Astrocyte (in vitro differentiated cells and primary cell): ENCODE results near the gene HM13. TPM values are rescaled to one million over a fixed set of nuclear protein-coding genes. Genes with fewer than 3 reads are reported as not detected.
A peak's percentile ranks its signal among the peaks of the same experiment; 100 is the strongest.

Experiments
- DNase-seq: peaks from one replicate; pipeline ENCODE4 v3.0.0-alpha.2; 2010; ENCODE audit warnings: low read depth
- FAIRE-seq: peaks from 2 replicates; lab custom pipeline; 2011; peaks lifted over from hg19 to GRCh38; lab: Jason Lieb, UNC
- H2AFZ ChIP-seq: 2 replicates; pipeline ENCODE4 v1.6.0; 2012; ENCODE audit warnings: low read depth, low read length, inconsistent platforms
- H3K27ac ChIP-seq: 2 replicates; pipeline ENCODE4 v1.5.1; 2011; ENCODE audit warnings: low read depth, low read length, inconsistent platforms
- H3K27me3 ChIP-seq: 2 replicates; pipeline ENCODE4 v1.6.0; 2011; ENCODE audit warnings: low read length, inconsistent platforms; ENCODE audit not compliant: insufficient read depth
- H3K36me3 ChIP-seq: 2 replicates; pipeline ENCODE4 v1.5.1; 2011; ENCODE audit warnings: low read length, inconsistent platforms; ENCODE audit not compliant: insufficient read depth
- H3K4me1 ChIP-seq: 2 replicates; pipeline ENCODE4 v1.5.1; 2011; ENCODE audit warnings: low read length, inconsistent platforms; ENCODE audit not compliant: insufficient read depth
- H3K4me2 ChIP-seq: 2 replicates; pipeline ENCODE4 v1.6.0; 2012; ENCODE audit warnings: low read length, inconsistent platforms
- H3K4me3 ChIP-seq: 2 replicates; pipeline ENCODE4 v1.5.1; 2011; ENCODE audit warnings: low read depth, mild to moderate bottlenecking, low read length, inconsistent platforms; ENCODE audit not compliant: insufficient read depth
- H3K79me2 ChIP-seq: 2 replicates; pipeline ENCODE4 v1.6.0; 2012; ENCODE audit warnings: mild to moderate bottlenecking, low read length, inconsistent platforms; ENCODE audit not compliant: insufficient read depth
- H3K9ac ChIP-seq: 2 replicates; pipeline ENCODE4 v1.6.0; 2012; ENCODE audit warnings: mild to moderate bottlenecking, low read length, inconsistent platforms
- H3K9me3 ChIP-seq: 2 replicates; pipeline ENCODE4 v1.5.1; 2012; ENCODE audit warnings: low read depth, mild to moderate bottlenecking, low read length, inconsistent platforms; ENCODE audit not compliant: insufficient read depth
- H4K20me1 ChIP-seq: 2 replicates; pipeline ENCODE4 v1.6.0; 2012; ENCODE audit warnings: low read length, inconsistent platforms; ENCODE audit not compliant: insufficient read depth
- H3K27ac Mint-ChIP-seq: one replicate; pipeline ENCODE4 v1.8.0; 2021; ENCODE audit warnings: mild to moderate bottlenecking, mixed read lengths; ENCODE audit not compliant: unreplicated experiment
- H3K27me3 Mint-ChIP-seq: one replicate; pipeline ENCODE4 v1.8.0; 2021; ENCODE audit warnings: low read depth, mixed read lengths; ENCODE audit not compliant: unreplicated experiment
- H3K36me3 Mint-ChIP-seq: one replicate; pipeline ENCODE4 v1.8.0; 2021; ENCODE audit warnings: low read depth, mixed read lengths; ENCODE audit not compliant: unreplicated experiment
- H3K4me1 Mint-ChIP-seq: one replicate; pipeline ENCODE4 v1.8.0; 2021; ENCODE audit warnings: low read depth, mixed read lengths; ENCODE audit not compliant: unreplicated experiment
- H3K4me3 Mint-ChIP-seq: one replicate; pipeline ENCODE4 v1.8.0; 2021; ENCODE audit warnings: mild to moderate bottlenecking, moderate library complexity, mixed read lengths; ENCODE audit not compliant: unreplicated experiment
- H3K9me3 Mint-ChIP-seq: one replicate; pipeline ENCODE4 v1.8.0; 2021; ENCODE audit warnings: mild to moderate bottlenecking, mixed read lengths; ENCODE audit not compliant: unreplicated experiment
- CTCF ChIP-seq: IDR thresholded peaks from 2 replicates; pipeline ENCODE4 v1.5.1; 2011; ENCODE audit warnings: low read depth, mild to moderate bottlenecking, inconsistent platforms, low read length, moderate library complexity; ENCODE audit not compliant: insufficient read depth
- EZH2 ChIP-seq: IDR thresholded peaks from 2 replicates; pipeline ENCODE4 v1.6.1; 2012; ENCODE audit warnings: mild to moderate bottlenecking, low read length, inconsistent platforms; ENCODE audit not compliant: insufficient read depth
- total RNA-seq: library from RNA; stranded (reverse); gene quantifications from 2 replicates; pipeline ENCODE4 v1.2.1, GENCODE V29; 2021

The HM13 gene
- total RNA-seq, 1 donor from 2014 or later = 399 TPM

- H3K4me3 Mint-ChIP-seq = no peak overlapping the region
- H3K4me3 ChIP-seq = peak overlapping the region; percentile 37
Measured at GRCh38 chr20:31485450-31486339, 28.5 kb upstream of the HM13 start.

GRCh38 chr20:31488115-31488514, 26.1 kb upstream of the HM13 start:
- H3K27me3 ChIP-seq = no peaks in the 10 kb centered on the region
- H3K4me3 Mint-ChIP-seq = no peak overlapping the region
- no peaks in the 10 kb centered on the region for H4K20me1 ChIP-seq
- no peaks in the 10 kb centered on the region for H3K4me1 Mint-ChIP-seq
- H3K9ac ChIP-seq = no peak overlapping the region
- H3K9me3 ChIP-seq = peaks cover 4% of the 10 kb centered on the region
- TF ChIP-seq EZH2 = no peak
- peaks cover 5% of the 10 kb centered on the region for H3K4me1 ChIP-seq
- H3K9me3 Mint-ChIP-seq = peaks cover 7% of the 10 kb centered on the region
- no peaks in the 10 kb centered on the region for H3K36me3 ChIP-seq
- FAIRE-seq (no peak), DNase-seq (no peak)
- H3K79me2 ChIP-seq = no peaks in the 10 kb centered on the region
- H3K4me2 ChIP-seq = no peak overlapping the region
- H3K4me3 ChIP-seq = no peak overlapping the region
- H3K27me3 Mint-ChIP-seq = peaks cover 3% of the 10 kb centered on the region
- H3K27ac ChIP-seq = no peak overlapping the region
- peaks cover 2% of the 10 kb centered on the region for H3K36me3 Mint-ChIP-seq
- H2AFZ ChIP-seq = no peak overlapping the region
- no peak overlapping the region for H3K27ac Mint-ChIP-seq

More at GRCh38 chr20:31485450-31486339, 28.5 kb upstream of the HM13 start:
- H4K20me1 ChIP-seq = no peaks in the 10 kb centered on the region
- H2AFZ ChIP-seq = peak overlapping the region; percentile 60
- H3K27me3 ChIP-seq = no peaks in the 10 kb centered on the region
- TF ChIP-seq EZH2 (no peak), CTCF (no peak)
- no peak overlapping the region for H3K27ac Mint-ChIP-seq
- no peaks in the 10 kb centered on the region for H3K36me3 ChIP-seq
- peak overlapping the region; percentile 82 for H3K4me2 ChIP-seq
- H3K4me1 ChIP-seq = peaks cover 5% of the 10 kb centered on the region
- H3K9me3 ChIP-seq = peaks cover 4% of the 10 kb centered on the region
- peaks cover 3% of the 10 kb centered on the region for H3K27me3 Mint-ChIP-seq
- H3K9me3 Mint-ChIP-seq = peaks cover 7% of the 10 kb centered on the region
- DNase-seq (peak; percentile 59), FAIRE-seq (no peak)
- H3K4me1 Mint-ChIP-seq = no peaks in the 10 kb centered on the region
- H3K79me2 ChIP-seq = no peaks in the 10 kb centered on the region
- no peak overlapping the region for H3K27ac ChIP-seq
- peak overlapping the region; percentile 18 for H3K9ac ChIP-seq
- H3K36me3 Mint-ChIP-seq = peaks cover 2% of the 10 kb centered on the region

GRCh38 chr20:31489152-31489551, 25.1 kb upstream of the HM13 start:
- Histone ChIP-seq H3K27me3 (no peaks in the 10 kb centered on the region), H3K4me1 (peaks cover 5% of the 10 kb centered on the region), H3K27ac (no peak overlapping the region), H3K4me2 (no peak overlapping the region), H2AFZ (no peak overlapping the region), H3K36me3 (no peaks in the 10 kb centered on the region), H3K9ac (no peak overlapping the region), H3K9me3 (peaks cover 4% of the 10 kb centered on the region), H4K20me1 (no peaks in the 10 kb centered on the region), H3K4me3 (no peak overlapping the region), H3K79me2 (no peaks in the 10 kb centered on the region)
- no peak for FAIRE-seq
- TF ChIP-seq CTCF = no peak
- TF ChIP-seq EZH2 = no peak
- H3K9me3 Mint-ChIP-seq = peaks cover 7% of the 10 kb centered on the region
- H3K27ac Mint-ChIP-seq = no peak overlapping the region
- DNase-seq = no peak
- H3K27me3 Mint-ChIP-seq = peaks cover 3% of the 10 kb centered on the region
- no peaks in the 10 kb centered on the region for H3K4me1 Mint-ChIP-seq
- H3K4me3 Mint-ChIP-seq = no peak overlapping the region
- peaks cover 2% of the 10 kb centered on the region for H3K36me3 Mint-ChIP-seq
